Measurements from ENCODE around the gene PFDN6.

- TF ChIP-seq PKNOX1 (IDR thresholded peaks at IDR 0.05) (no peak), CTBP1 (IDR thresholded peaks at IDR 0.05; ENCODE audit: borderline replicate concordance) (no peak), SUZ12 (IDR thresholded peaks at IDR 0.05) (no peak), BHLHE40 (IDR thresholded peaks at IDR 0.05; ENCODE audit: borderline replicate concordance) (no peak), FOXA1 (IDR thresholded peaks at IDR 0.05) (no peak), ELF4 (IDR thresholded peaks at IDR 0.05) (no peak), TARDBP (IDR thresholded peaks at IDR 0.05) (no peak), SP1 (IDR thresholded peaks at IDR 0.05) (no peak)
Measured at GRCh38 chr6:33273129-33273923, 16.1 kb upstream of the PFDN6 start.
